H1 (cell line): ENCODE measurements around the gene NOP16. TPM values are rescaled to one million over a fixed set of nuclear protein-coding genes. Genes with fewer than 3 reads are reported as not detected.

Experiments
- CHD2 ChIP-seq: IDR thresholded peaks from 2 replicates; pipeline ENCODE4 v1.6.1; 2012; ENCODE audit warnings: low read length, improper control_type of control experiment
- EP300 ChIP-seq, 2 experiments: IDR thresholded peaks; 1 replicate in 1 of 2; 2 replicates in 1 of 2; pipeline ENCODE4 v1.6.1; 2011 to 2012; ENCODE audit warnings: low read depth in 2 of 2, low read length in 2 of 2, mild to moderate bottlenecking in 2 of 2, borderline replicate concordance in 1 of 2, inconsistent platforms in 1 of 2, moderate library complexity in 1 of 2
- FOSL1 ChIP-seq: IDR thresholded peaks from 2 replicates; pipeline ENCODE4 v1.6.1; 2011; ENCODE audit warnings: mild to moderate bottlenecking, low read depth, low read length, moderate library complexity; ENCODE audit not compliant: insufficient read depth
- KDM1A ChIP-seq: fragments of 200-600, 300-600 bp; sonication (generic); IDR thresholded peaks from 2 replicates; pipeline ENCODE4 v1.7.1; 2016; ENCODE audit warnings: mild to moderate bottlenecking, low read length, borderline replicate concordance
- PHF8 ChIP-seq: fragments of 200-600 bp; sonication (generic); conservative IDR thresholded peaks from 2 replicates; pipeline ENCODE4 v1.7.1; 2012; ENCODE audit warnings: low read depth, mild to moderate bottlenecking, inconsistent platforms, low read length, moderate library complexity
- POLR2A ChIP-seq, 2 experiments: IDR thresholded peaks; 1 replicate in 1 of 2; 2 replicates in 1 of 2; pipeline ENCODE4 v1.6.1; 2011; ENCODE audit warnings: low read depth in 2 of 2, low read length in 2 of 2, mild to moderate bottlenecking in 2 of 2; ENCODE audit errors: control extremely low read depth in 1 of 2
- RAD21 ChIP-seq, 2 experiments: IDR thresholded peaks in 1 of 2; conservative IDR thresholded peaks in 1 of 2; 2 replicates each; pipeline ENCODE4 v1.6.1; 2011; ENCODE audit warnings: low read depth in 2 of 2, low read length in 2 of 2, improper control_type of control experiment in 1 of 2, inconsistent platforms in 1 of 2, mild to moderate bottlenecking in 1 of 2, moderate library complexity in 1 of 2
- SIN3A ChIP-seq, 2 experiments: IDR thresholded peaks in 1 of 2; conservative IDR thresholded peaks in 1 of 2; 2 replicates each; pipeline ENCODE4 v1.6.1; 2011 to 2012; ENCODE audit warnings: low read length in 2 of 2, improper control_type of control experiment in 1 of 2, low read depth in 1 of 2, mild to moderate bottlenecking in 1 of 2
- SP1 ChIP-seq: IDR thresholded peaks from 2 replicates; pipeline ENCODE4 v1.6.1; 2011; ENCODE audit warnings: low read depth, low read length
- TBP ChIP-seq: IDR thresholded peaks from 2 replicates; pipeline ENCODE4 v1.6.1; 2011; ENCODE audit warnings: low read depth, low read length, improper control_type of control experiment
- polyA plus RNA-seq, 7 experiments: library from polyadenylated mRNA; depleted of rRNA in 3 of 7; stranded (reverse) in 5 of 7; unstranded in 2 of 7; fragments of >200 nt in 5 of 7; fragments of 200-250 nt in 2 of 7; gene quantifications; 1 replicate in 5 of 7; 2 replicates in 1 of 7; 4 replicates in 1 of 7; pipeline versions ENCODE4 v1.2.1 to v1.2.3, GENCODE V29; 2011 to 2013; ENCODE audit warnings: missing spikeins in 2 of 7, mixed read lengths in 2 of 7
- total RNA-seq: library from RNA; stranded (reverse); fragmentation: NEBNext Ultra II Directional; extraction: Animal tissue kit (Norgen Biotek cat#: 25700); gene quantifications from 2 replicates; pipeline ENCODE4 v1.2.1, GENCODE V29; 2021
- TF ChIP-seq, protein P1 (sequence below), 3 experiments: IDR thresholded peaks; 1 replicate in 2 of 3; 2 replicates in 1 of 3; pipeline versions ENCODE4 v1.5.1 to v1.6.1; 2011; ENCODE audit warnings: low read length in 3 of 3, mild to moderate bottlenecking in 3 of 3, inconsistent platforms in 2 of 3, low read depth in 1 of 3, moderate library complexity in 1 of 3; ENCODE audit not compliant: insufficient read depth in 1 of 3; ENCODE audit errors: control extremely low read depth in 1 of 3

NOP16 gene
- total and polyA plus RNA-seq, 2 of the 8 experiments (the other 6 are each of a cell fraction or from before 2014, with no cell fraction given) = 46.9 to 65.2 TPM

DNA sequence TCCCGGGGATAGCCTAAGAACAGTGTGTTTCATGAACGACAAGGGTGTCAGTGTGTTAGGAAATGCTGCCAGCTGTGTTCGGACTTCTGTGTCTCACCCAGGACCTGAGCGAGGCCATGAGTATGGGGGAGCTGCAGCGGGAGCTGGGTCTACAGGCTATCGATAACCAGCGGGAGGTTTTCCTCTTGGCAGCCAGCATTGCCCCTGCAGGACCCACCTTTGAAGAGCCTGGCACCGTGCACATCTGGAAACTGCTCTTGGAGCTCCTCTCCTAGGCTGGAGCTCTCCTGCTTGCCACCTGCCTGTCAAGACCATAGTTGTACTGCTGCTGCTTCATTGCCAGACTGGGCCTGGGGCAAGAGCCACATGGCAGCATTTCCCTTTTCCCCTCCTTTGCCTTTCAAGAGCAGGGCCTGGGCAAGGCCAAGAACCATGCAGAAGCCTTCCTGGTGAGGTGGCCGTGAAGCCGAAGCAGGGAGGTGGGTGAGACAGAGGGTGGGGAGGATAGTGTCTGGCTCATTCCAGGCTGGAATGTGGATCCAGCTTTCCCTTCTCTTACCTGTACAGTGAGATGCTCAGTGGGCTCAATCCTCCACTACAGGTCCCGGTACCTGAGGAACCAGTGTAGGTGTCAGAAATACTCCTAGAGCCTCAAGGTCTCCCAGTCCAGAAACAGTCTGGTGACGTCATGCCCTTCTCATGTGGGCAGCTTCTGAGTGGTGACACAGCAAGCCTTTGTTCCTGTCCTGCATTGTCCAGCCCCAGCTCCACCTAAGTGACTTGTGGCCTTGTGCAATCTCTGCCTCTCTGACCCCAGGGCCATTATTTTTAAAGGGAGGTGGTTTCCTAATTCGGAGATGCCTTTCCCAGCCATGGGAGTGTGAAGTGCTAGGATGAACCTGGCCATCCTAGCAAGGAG lies 16.5 kb downstream of the NOP16 start (continued):
- TF ChIP-seq RAD21 (IDR thresholded peaks at IDR 0.05 in 1 of 2, conservative IDR thresholded peaks at IDR 0.05 in 1 of 2; ENCODE audit: low read depth in 2 of 2, low read length in 2 of 2) (no peak), FOSL1 (no peak), KDM1A (no peak), EP300 (IDR thresholded peaks at IDR 0.05; ENCODE audit: borderline replicate concordance in 1 of 2, low read depth in 2 of 2, low read length in 2 of 2) (no peak), CHD2 (no peak), TBP (no peak), POLR2A (IDR thresholded peaks at IDR 0.05; ENCODE audit: control extremely low read depth in 1 of 2, low read depth in 2 of 2, low read length in 2 of 2) (no peak), SIN3A (conservative IDR thresholded peaks at IDR 0.05 in 1 of 2, IDR thresholded peaks at IDR 0.05 in 1 of 2; ENCODE audit: low read depth in 1 of 2, low read length in 2 of 2) (no peak), PHF8 (no peak), SP1 (no peak)
- TF ChIP-seq, protein P1, sequence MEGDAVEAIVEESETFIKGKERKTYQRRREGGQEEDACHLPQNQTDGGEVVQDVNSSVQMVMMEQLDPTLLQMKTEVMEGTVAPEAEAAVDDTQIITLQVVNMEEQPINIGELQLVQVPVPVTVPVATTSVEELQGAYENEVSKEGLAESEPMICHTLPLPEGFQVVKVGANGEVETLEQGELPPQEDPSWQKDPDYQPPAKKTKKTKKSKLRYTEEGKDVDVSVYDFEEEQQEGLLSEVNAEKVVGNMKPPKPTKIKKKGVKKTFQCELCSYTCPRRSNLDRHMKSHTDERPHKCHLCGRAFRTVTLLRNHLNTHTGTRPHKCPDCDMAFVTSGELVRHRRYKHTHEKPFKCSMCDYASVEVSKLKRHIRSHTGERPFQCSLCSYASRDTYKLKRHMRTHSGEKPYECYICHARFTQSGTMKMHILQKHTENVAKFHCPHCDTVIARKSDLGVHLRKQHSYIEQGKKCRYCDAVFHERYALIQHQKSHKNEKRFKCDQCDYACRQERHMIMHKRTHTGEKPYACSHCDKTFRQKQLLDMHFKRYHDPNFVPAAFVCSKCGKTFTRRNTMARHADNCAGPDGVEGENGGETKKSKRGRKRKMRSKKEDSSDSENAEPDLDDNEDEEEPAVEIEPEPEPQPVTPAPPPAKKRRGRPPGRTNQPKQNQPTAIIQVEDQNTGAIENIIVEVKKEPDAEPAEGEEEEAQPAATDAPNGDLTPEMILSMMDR (IDR thresholded peaks at IDR 0.05; ENCODE audit: control extremely low read depth in 1 of 3, insufficient read depth in 1 of 3, low read depth in 1 of 3, low read length in 3 of 3) = no peak
